ENCODE results near the gene FBRSL1.
"Not testable (repeated sequence)": the region's sequence is repeated elsewhere in the genome, so short reads cannot be mapped to it uniquely, and the experiment has no call there.

Gene FBRSL1

DNA sequence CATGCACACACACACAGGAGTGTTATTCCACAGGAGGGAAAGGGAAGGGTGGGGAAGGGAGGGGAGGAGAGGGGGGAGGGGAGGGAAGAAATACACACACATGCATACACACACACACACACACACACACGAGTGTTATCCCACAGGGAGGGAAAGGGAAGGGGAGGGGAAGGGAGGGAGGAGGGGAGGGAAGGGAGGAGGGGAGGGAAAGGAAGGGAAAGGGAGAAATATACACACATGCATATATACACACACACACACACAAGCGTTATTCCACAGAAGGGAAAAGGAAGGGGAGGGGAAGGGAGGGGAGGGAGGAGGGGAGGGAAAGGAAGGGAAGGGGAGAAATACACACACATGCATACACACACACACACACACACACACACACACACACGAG, 19.6 kb upstream of the FBRSL1 start:
- no peak for DNase-seq (ENCODE audit: low spot score)

DNA sequence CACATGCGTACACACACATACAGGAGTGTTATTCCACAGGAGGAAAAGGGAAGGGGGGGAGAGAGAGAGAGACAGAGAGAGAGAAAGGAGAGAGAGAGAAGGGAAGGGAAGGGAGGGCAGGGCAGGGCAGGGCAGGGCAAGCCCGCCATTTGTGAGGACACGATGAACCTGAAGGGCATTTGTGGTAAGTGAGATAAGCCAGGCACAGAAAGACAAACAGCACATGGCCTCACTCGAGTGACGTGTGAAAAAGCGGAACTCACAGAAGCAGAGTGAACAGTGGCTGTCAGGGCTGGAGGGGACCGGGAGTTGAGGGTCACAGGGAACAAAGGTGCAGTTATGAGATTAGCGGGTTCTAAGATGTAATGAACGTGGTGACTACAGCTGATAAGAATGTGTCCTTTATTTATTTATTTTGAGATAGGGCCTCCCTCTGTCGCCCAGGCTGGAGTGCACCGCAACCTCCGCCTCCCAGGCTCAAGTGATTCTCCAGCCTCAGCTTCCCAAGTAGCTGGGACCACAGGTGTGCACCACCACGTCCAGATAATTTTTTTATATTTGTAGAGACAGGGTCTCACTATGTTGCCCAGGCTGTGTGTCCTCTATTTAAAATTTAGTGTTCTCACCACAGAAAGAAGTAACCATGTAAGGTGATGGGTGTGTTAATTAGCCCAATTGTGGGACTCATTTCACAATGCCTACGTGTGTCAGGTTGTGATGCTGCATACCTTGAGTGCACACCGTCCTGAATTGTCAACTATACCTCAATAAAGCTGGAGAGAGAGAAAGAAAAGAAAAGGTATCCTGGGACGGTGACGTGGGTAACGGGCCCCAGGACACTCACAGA, 18.7 kb upstream of the FBRSL1 start:
- DNase-seq (ENCODE audit: low spot score): no peak

DNA sequence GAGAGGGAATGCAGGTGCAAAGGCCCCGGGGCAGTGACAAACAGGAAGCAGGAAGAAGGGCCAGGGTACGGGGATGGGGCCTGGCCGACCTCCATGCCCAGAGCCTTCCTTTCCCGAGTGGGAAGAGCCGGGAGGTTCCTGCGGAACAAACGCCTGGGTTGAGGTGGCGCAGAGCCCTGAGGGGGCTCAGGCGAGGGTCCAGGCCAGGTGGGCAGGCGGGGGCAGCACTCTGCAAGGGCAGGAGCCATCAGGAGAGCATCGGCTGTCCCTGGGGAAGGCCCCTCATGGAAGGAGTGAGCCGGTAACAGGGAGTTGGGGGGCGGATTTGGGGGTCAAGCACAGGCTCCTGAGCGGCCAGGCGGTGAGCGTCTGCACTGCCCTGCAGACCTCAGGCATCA, 18.1 kb upstream of the FBRSL1 start:
- DNase-seq (ENCODE audit: low spot score): no peak

DNA sequence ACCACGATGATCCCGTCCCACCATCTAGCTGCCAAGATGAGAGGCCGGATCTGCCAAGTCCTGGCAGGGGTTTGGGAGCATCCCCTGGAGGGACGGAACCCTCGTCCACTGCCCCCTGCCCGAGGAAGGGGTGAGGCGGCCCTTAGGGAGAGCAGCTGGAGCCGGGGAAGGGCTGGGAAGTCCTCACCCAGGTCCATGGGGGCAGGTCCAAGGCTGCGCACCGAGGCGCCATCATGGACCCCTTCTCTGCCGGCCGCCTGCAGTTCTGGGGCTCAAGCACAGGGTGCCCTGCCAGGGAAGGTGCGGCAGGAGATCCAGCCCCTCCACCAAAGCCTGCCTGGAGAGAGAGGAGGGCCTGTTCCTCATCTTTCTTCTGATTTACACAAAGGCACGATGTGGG, 17.6 kb upstream of the FBRSL1 start:
- no peak for DNase-seq (ENCODE audit: low spot score)

DNA sequence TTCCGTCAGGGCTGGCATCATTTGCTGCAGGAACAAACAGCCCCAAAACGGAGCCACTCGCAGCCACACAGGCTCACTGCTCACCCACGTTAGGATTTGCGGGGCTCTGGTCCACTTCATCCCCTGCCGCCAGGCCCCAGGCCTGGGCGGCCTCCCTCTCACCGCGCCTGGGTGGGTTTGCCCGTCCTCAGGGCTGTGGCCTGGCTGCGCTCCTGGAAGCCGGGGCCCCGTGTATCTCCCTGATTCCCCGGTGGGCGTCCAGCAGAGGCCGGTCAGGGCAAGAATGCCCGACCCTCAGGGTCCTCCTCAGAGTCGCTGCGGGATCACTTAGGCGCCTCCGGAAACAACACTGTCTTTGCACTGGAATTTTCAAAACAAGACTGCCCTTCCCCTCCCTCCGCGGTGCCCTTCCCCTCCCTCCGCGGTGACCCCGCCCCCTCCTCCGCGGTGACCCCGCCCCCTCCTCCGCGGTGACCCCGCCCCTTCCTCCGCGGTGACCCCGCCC, 15.7 kb upstream of the FBRSL1 start:
- no peak for DNase-seq (ENCODE audit: low spot score)

DNA sequence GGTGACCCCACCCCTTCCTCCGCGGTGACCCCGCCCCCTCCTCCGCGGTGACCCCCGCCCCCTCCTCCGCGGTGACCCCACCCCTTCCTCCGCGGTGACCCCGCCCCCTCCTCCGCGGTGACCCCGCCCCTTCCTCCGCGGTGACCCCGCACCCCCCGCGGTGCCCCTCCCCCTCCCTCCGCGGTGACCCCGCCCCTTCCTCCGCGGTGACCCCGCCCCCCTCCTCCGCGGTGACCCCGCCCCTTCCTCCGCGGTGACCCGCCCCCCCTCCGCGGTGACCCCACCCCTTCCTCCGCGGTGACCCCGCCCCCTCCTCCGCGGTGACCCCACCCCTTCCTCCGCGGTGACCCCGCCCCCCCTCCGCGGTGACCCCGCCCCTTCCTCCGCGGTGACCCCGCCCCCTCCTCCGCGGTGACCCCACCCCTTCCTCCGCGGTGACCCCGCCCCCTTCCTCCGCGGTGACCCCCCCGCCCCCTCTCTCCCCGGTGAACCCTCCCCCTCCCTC, 15.1 kb upstream of the FBRSL1 start:
- DNase-seq (ENCODE audit: low spot score): not testable (repeated sequence)

DNA sequence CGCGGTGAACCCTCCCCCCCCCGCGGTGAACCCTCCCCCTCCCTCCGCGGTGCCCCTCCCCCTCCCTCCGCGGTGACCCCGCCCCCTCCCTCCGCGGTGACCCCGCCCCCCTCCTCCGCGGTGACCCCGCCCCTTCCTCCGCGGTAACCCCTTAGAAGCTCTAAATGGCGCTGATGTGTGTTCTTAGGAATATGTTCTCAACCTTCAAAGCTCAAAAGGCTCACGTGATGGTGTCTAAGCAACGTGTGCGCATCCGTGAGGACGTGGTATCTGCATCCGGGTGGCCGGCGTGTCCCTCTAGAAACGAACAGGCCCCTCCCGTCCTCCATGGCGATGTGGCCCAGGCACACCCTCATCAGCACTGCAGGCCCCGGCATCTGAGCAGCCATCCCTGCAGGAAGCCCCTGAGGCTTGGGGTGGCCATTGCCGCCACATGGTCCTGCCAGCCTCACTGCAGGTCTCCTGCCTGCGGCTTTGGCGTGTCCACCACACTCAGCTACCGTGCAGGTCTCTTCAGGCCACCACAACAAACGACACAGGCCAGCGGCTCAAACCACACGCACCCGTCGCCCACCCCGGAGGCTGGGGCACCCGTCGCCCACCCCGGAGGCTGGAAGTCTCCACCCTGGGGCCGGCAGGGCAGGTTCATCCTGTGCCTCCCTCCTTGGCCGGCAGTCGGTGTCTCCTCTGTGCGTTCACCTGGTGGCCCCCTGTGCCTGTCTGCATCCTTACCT, 14.5 kb upstream of the FBRSL1 start:
- no peak for DNase-seq (ENCODE audit: low spot score)

DNA sequence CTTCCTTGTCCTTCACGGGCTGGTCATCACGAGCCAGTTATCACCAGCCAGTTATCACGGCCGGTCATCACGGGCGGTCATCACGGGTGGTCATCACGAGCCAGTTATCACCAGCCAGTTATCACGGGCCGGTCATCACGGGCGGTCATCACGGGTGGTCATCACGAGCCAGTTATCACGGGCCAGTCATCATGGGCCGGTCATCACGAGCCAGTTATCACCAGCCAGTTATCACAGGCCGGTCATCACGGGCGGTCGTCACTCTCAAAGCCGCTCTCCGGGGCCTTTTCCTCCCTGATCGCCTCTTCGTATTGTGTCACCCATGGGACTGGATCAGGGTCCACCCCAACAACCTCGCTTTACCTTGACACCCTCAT, 13.9 kb upstream of the FBRSL1 start:
- no peak for DNase-seq (ENCODE audit: low spot score)

DNA sequence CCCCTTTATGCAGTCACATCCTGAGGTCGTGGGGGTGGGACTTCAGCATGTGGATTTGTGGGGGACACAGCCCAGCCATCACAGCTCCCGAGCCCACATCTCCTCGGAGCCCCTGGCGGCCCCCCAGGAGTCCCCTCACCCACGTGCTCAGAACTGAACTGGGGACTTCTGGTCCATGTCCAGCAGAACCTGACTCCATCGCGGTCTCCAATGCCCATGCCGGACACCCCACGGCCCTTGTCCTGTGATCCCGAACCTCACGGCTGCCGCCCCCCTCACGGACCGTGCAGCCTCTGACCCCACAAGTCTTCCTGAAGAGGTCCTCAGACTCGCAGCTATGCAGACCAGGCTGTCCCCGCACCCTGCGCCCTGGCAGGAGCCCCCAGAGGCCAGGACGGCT, 13.5 kb upstream of the FBRSL1 start:
- DNase-seq (ENCODE audit: low spot score): no peak

DNA sequence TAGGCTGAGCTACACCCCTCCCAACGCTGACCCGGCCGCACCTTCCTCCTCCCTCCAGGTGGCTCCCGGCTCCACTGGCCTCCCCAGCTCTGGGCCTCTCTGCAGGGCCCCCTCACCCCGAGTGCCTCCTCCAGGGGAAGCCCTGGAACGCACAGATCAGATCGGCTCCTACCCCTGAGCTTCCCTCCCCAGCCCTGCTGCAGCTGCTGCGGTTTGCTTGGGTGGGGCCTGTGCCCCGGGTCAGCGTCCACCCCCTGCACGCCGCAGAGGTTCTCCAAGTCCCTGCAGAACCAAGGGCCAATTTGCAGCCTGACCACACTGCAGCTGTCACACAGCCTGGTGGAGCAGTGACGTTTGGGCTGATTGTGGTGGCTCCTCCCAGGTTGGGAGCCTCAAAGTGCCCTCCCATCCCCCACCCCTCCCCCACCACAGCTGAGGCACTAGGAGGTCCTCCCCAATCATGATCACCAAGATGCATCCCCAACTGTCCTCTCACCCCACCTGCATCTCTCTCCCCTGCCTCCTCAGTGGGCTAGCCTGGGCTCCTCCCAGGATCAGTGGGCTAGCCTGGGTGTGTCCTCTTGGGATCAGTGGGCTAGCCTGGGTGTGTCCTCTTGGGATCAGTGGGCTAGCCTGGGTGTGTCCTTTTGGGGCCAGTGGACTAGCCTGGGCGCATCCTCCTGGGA, 12.8 kb upstream of the FBRSL1 start:
- no peak for DNase-seq (ENCODE audit: low spot score)

DNA sequence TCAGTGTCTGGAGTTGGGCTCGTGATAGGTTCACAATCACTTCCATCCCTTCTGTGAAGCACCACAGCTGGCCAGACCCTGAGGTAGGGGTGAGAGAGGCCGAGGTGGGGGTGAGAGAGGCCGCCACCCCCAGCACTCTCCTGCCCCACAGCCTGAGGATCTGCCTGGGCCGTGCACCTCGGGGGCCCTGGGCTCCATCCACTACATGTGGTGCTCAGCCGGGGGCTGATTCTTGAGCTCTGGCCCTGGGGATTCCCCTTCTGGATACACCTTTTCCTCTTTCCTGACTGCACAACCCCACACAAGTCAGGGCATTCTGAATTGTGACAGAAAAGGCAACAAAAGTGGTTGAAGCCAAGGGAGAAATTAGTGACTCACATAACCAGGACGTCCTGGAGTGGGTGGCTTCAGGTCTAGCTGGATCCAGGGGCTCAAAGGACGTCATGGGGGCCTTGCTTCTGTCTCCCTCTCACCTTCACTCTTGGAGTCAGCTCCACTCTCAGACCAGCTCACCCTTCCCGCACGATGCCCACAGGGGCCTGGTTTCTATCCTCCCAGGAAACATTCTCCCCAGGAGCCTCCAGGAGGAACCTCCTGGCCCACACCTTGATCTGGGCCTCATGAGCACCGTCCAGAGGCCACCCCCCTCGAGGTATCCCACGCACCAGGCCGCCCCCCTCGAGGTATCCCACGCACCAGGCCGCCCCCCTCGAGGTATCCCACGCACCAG, 12.1 kb upstream of the FBRSL1 start:
- DNase-seq (ENCODE audit: low spot score): no peak

DNA sequence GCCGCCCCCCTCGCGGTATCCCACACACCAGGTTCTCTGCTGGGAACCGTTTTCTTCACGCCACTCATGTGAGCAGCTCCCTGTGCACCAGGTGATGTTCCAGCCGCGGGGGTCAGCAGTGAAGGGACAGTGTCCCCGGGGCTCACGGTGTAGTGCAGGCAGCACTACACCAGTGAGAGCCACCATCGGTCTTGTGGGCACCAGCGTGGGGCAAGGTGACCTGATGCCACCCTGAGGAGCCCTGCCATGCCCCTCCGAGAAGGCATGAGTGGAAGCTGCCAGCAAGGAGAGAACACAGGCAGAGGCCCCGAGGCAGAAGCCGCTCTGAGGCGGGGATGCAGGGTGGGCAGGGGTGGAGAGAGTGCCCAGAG, 11.5 kb upstream of the FBRSL1 start:
- no peak for DNase-seq (ENCODE audit: low spot score)

DNA sequence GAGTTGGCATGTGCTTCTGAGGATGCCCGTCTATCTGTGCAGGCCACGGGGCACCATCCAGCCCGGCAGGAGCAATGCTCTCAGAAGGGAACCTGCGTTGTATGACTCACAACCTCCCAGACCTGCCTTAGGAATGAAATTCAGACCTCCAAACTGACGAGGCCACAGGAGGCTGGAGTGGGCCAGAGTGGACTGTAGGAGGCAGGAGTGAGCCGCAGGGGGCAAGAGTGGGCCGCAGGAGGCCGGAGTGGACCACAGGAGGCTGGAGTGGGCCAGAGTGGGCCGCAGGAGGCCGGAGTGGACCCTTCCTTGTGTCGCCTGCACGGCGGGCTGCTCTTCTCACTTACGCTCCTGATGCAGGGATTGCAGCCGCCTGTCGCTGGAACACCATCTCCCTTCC, 11.1 kb upstream of the FBRSL1 start:
- DNase-seq (ENCODE audit: low spot score): no peak

DNA sequence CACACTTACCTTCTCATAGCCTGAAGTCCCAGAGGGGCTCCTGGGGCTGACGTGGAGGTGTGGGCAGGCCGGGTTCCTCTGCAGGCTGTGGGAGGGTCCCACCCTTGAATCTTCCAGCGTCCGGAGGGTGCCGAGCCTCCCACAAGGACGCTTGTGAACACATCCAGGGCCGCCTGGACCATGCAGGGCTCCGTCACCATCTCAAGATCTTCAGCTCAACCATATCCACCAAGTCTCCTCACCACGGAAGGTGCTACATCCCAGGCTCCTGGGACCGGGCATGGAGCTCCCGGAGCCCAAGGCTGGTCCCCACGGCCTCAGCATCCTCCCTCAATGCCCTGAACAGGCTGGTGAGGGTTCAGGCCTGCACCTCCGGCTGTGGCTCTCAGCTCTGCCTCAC, 10.7 kb upstream of the FBRSL1 start:
- no peak for DNase-seq (ENCODE audit: low spot score)

DNA sequence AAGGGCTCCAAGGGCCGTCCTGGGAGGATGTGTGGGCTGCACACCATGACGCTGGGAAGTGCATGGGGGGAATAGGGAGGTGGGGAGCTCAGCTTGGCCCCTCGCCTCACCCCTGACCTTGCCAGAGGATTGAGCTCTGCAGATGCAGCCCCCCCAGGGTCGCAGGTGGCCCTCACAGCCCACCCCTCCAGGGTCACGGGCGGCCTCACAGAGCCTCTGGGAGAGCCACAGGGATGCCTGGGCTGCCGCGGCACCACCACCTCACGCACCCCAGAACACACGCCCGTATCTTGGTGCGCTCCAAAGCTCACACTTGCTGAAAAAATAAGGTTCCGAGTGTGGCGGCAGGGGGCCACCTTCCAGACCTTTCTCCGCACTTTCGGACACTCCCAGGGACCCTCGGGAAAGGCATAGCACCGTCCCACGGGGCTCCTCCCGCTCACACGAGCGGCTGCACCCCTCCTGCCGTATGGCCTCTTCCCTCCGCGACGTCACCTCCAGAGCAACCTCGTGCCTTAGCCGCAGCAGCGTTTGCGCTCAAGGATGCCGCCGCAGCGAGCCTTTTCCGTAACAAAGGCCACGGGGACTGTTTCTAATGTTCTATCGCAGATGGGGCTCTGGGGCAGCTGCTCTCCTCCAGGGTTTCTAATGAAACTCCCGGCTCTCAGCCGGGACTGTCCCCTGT, 9.9 kb upstream of the FBRSL1 start:
- no peak for DNase-seq (ENCODE audit: low spot score)

DNA sequence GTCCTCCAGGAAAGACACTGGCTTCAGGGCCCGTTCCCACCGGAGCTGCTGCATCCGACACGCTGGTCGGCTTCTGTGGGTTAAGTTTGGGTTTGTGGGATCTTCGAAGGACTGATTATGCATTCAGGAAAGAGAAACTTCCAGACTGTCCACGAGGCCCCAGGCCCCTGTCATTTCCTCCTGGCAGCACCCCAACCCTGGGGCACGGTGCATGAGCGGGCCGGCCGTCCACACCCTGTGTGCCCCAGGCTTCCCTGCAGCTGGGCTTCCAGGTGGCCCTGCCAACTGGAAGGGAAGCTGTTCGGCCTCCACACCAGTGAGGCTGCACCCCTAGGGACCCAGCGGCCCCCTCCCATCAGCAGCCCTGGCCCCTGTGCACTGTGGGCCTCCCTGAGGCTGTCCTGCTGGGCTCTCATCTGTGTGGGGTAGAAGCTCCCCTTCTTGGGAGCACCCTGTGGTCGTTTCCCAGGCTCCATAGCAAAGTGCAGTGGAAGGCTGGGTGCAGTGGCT, 9.3 kb upstream of the FBRSL1 start:
- no peak for DNase-seq (ENCODE audit: low spot score)

DNA sequence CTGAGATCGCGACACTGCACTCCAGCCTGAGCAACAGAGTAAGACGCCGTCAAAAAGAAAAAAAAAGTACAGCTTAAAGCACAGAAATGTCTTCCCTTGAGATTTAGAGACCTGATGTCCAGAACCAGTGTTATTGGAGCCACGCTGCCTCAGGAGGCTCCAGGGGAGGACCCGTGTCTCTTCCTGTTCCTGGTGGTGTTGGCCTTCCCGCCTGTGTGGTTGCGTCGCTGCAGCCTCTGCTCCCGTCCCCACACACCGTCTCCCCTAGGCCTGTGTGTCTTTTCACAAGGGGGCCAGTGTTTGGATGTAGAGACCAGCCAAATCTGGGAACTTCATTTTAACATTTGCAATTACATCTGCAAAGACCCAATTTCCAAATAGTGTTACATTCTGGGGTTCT, 8.6 kb upstream of the FBRSL1 start:
- no peak for DNase-seq (ENCODE audit: low spot score)

DNA sequence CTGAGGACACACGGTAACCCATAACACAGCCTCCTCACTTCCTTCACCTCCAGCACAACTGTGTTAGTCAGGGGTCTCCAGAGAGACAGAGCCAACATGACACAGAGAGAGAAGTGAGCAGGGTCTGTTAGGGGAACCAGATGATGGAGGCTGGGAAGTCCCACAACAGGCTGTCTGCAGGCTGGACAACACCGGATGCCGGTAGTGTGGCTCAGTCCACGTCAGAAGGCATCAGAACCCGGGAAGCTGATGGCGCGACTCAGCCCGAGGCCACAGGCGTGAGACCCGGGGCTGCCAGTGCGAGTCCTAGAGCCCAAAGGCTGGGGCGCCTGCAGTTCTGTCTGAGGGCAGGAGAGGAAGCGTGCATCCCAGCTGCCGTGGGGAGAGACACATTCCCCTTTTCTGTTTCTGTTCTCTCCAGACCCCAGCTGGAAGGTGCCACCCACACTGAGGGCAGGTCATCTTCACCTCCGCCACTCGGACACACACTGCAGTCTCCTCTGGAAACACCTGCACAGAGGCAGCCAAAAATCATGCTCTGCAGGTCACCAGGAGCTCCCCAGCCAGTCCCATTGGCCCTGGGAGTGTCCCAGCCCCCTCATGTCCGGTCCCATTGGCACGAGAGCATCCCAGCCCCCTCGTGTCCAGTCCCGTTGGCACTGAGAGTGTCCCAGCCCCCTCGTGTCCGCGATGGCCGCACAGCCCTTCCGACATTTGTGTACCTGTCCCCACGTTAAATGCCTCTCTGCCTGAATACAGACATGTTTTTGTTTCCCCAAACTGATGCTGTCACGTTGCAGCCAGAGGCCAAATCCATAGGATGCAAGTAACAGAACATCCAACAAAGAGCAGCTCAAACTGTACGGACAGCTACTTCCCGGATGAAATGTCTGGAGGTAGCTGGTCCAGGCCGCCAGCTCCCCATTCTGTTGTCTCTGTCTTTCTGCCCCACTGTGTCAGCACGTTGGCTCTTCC, 7.9 kb upstream of the FBRSL1 start:
- DNase-seq (ENCODE audit: low spot score): no peak

DNA sequence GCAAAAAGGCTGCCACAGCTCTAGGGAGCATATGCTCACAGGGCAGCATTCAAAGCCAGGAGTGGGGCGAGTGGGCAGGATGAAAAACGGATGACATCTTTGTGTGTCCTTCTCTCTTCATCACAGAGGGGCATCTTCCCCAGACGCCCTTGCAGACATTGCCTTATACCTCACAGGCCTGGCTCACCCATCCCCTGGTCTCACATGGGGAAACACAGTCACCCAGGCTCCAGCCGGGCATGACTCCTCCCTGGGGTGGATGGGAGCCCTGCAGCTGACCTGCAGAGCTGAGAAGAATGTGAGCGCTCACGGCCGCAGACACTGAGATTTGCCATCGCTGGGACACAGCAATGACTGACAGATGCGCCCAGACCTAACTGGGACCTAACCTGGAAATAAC, 7.2 kb upstream of the FBRSL1 start:
- no peak for DNase-seq (ENCODE audit: low spot score)

DNA sequence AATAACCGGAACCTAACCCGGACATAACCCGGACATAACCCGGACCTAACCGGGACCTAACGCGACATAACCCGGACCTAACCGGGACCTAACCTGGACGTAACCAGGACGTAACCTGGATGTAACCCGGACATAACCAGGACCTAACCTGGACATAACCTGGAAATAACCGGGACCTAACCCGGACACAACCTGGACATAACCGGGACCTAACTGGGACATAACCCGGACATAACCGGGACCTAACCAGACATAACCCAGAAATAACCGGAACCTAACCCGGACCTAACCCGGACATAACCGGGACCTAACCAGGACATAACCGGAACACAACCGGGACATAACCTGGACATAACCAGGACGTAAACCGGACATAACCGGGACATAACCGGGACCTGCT, 6.7 kb upstream of the FBRSL1 start:
- no peak for DNase-seq (ENCODE audit: low spot score)

All from Ammon's horn (tissue), 1 donor.